Endothelial cell of umbilical vein (primary cell): ENCODE measurements around the gene PTPRD.

Experiments
- CTCF ChIP-seq, 2 donors: IDR thresholded peaks; 1 replicate in 1 of 2; 2 replicates in 1 of 2; pipeline ENCODE4 v1.5.1; 2011; ENCODE audit warnings: low read length in 2 of 2, mild to moderate bottlenecking in 2 of 2, moderate library complexity in 2 of 2, control low read depth in 1 of 2, inconsistent platforms in 1 of 2, low read depth in 1 of 2; ENCODE audit not compliant: insufficient read depth in 1 of 2; ENCODE audit errors: extremely low read depth in 1 of 2
- JUN ChIP-seq: IDR thresholded peaks from 2 replicates; pipeline ENCODE4 v1.6.1; 2011; ENCODE audit warnings: borderline replicate concordance, low read depth; ENCODE audit not compliant: insufficient read length, insufficient read depth
- POLR2AphosphoS5 ChIP-seq: IDR thresholded peaks from 2 replicates; pipeline ENCODE4 v1.6.1; 2012; ENCODE audit warnings: low read depth, mild to moderate bottlenecking, control low read depth, low read length, moderate library complexity; ENCODE audit not compliant: insufficient read depth

- TF ChIP-seq CTCF (IDR thresholded peaks at IDR 0.05; ENCODE audit: extremely low read depth in 1 of 2, insufficient read depth in 1 of 2, low read depth in 1 of 2, low read length in 2 of 2) (no peak), POLR2AphosphoS5 (no peak), JUN (no peak)
These were observed 165.8 kb downstream of the PTPRD start for GRCh38 chr9:10447036-10447435.
